Fibroblast of gingiva (primary cell): ENCODE results near the gene LSM7.

Experiments
- DNase-seq: peaks from one replicate; pipeline ENCODE4 v3.0.0-alpha.2; 2011; ENCODE audit warnings: low read depth

LSM7 gene

DNA sequence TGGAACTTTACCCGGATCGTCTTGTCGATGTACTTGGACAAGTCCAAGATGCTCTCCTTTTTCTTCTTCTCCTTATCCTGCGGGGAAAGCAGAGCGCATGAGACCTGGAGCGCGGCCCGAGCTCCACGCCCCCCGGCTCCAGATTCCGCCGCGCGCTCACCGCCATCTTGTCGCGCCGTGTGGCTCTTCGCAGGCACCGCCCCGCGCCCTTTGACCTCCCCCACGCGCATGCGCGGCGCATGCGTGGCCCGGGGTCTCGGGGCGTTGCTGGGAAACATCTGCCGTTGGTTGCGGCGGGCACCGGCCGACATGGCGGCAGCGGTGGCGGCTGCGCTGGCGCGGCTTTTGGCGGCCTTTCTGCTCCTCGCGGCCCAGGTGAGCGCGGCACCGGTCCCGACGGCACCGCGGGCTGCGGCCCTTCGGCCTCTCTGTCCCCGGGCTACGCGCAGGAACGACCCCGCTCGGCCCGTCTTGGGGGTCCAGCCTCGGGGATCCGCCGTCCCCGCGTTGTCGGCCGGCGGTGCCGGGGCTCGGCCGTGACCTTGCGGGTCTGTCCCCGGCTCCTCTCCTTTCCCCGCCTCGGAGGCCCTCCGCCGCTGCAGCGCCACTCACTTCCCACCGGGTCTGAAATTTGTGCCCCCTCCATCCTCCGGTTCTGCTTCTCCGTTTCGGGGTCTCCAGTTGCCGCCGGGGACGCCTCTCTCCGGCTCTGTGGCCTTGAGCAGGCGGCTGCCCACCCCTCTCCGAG lies at the start of gene LSM7, which contains the start of gene SPPL2B:
Gene LSM7 (minus strand): TSS at position 186 of the 748 bp plus-strand sequence. CDS start 20 bp downstream, at position 166.
Gene SPPL2B (plus strand): TSS at position 284 of the 748 bp plus-strand sequence. CDS start 26 bp downstream, at position 310.
- DNase-seq, result peak; percentile 83

DNA sequence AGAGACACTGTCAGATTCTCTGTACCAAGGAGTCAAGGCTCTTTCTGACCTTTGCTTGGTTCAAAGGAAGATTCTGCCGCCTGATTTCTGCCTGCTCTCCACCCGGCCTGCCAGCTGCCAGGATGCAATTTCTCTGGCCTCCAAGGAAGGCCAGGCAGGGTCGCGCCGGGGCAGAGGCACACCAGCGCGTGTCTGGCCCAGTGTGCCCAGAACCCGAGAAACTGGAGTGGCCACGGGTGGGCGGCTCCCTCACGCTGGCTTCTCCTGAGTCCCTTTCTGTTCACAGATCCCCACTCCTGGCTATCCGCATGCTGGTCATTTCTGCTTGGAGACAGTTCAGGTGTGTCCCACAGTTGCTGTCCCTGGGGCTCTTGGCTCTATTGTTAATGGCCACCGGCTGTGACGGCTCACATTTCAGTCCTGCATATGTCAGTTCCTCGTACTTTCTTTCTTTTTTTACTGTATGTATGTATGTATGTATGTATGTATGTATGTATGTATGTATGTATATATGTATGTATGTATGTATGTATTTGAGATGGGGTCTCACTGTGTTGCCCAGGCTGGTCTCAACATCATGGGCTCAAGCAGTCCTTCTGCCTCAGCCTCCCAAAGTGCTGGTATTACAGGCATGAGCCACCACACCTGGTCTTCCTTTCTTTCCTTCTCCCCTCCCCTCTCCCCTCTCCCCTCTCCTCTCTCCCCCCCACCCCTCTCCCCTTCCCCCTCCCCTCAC lies 48.6 kb upstream of the LSM7 start:
- DNase-seq, result no peak

DNA sequence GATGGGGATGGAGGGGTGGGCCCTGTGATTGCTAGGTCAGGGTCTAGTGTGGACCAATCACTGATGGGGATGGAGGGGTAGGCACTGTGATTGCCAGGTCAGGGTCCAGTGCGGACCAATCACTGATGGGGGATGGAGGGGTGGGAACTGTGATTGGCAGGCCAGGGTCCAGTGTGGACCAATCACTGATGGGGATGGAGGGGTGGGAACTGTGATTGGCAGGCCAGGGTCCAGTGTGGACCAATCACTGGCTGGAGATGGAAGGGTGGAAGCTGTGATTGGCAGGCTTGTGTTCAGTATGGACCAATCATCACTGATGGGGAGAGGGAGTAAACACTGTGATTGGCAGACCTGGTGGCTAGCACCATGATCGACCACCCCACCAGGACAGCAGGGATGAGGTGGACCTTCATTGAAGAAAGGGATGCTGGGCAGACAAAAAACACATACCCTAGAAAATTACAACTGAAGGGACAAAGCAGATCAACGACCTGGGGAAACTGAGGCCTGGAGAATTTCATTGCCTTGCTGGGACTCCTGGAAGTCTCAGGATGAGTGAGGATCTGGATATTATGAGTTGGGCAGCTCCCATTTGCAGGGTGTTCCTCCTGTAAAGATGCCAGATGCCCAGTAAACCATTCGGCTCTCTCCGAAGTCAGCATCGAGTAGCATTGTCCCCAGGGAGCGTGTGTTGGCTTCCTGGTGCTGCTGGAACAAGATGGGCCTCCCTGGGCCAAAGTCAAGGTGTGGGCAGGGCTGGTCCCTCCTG lies 47.2 kb upstream of the LSM7 start:
- no peak for DNase-seq

DNA sequence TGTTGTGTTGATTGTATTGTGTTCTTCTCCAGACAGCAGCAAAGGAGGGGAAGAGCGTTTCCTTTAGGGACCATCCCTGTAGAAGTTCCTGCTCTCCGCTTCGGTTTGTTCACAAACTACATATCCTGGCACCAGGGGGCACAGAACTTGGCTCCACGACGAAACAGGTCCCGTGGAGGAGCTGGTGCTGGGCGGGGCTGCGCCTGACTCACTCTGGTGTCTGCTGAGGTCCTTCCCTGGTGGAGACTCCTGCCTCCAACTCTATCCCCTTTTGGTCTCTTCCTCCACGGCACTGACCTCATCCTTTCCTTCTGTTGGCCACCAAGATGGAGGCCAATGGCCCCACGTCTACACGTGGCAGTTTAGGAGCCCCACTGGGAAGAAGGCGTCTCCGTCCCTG lies 46.4 kb upstream of the LSM7 start:
- DNase-seq, result no peak

DNA sequence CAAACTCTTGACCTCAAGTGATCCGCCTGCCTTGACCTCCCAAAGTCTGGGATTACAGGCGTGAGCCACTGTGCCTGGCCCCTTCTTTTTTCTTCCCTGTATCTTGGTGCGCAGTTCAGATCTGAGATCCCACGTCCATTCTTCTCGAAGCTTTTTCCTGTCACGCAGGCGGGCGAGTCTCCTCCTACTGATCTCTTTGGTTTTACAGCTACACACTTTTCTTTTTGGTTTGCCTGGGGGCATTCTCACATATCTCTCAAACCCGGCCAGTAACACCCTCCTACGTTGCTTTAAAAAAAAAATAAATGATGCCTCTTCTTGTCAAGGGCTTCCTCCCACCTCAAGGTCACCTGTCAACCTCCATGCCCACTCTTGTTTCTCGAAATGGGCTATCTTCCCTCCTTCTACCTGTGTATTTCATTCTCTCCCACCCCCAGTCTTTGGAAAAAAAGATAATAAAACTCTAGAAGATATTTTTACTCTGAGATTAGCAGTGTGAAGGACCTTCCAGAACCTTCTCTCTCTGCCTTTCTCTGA lies 43.8 kb upstream of the LSM7 start:
- no peak for DNase-seq

DNA sequence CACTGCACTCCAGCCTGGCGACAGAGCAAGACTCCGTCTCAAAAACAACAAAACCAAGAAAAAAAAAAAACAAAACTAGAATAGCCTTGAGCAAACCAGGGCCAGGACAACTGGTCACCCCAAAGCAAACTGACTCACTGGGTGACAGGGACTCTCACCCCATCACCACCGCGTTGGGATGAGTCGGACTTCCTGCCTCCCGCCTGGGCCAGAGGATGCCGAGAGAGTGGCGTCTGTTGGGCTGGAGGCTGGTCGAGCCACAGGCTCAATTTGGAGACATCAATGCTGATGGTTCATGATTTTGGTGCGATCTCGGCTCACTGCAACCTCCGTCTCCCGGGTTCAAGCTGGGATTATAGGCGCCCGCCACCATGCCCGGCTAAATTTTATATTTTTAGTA lies 43.3 kb upstream of the LSM7 start:
- no peak for DNase-seq

DNA sequence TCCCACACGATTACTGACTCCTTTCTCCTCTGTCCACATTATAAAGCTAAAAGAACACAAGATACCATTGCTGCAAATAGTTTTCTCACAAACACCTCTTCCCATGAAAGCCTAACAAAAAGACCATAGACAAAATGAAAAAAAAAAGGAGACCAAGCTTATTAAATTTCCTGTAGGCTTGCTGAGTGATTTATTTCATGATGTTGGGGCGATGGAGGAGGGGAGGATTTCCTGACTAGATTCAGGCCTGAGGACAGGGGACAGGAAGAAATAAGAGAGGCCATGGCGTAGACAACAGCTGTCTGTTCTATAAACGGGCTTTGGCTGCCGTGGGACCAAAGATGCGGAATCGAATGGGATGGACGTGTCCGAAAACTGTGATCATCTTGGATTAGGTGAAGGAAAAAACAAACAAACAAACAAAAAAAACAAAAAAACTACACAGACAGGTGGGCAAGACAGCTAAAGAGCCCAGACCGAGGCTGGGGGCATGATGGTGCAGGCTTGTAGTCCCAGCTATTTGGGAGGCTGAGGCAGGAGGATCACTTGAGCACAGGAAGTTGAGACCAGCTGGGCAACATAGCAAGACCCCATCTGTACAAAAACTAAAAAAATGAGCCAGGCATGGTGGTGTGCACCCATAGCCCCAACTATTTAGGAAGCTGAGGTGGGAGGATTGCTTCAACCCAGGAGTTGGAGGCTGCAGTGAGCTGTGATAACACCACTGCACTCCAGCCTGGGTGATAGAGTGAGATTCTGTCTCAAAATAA lies 37.0 kb upstream of the LSM7 start:
- DNase-seq, result no peak

DNA sequence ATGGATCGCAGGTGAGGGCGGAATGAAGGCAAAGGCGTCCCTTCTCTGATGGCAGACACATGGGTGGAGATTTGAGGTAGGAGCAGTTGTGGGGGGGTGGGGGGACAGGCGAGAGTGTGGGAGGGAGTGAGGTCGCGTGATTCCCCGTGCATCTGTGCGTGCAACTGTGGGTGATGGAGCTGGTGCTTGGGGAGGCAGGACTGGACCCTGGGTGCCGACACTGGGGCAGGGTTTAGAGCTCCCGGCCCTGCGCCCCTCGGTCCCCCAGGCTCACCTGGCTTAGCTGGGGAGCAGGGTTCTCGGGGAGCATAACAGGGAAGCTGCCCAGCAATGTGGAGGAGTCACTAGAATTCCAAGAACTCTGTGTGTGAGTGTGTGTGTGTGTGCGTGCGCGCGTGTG lies 35.0 kb upstream of the LSM7 start:
- DNase-seq, result no peak

DNA sequence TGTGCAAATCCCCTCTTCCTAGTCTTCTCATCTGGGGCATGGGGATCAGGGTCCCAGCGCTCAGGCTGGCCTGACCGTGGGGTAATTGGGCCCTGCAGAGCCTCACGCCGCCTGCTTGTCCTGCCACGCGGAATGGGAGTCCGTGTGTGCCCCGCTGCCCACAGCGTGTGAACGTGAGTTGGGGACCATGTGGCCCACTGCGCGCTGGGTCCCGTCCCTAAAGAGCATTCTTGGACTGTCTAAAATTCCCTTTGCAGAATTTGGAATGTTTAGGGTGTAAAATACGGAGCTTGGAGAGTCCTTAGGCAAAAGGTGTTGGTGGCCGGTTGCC lies 34.5 kb upstream of the LSM7 start:
- DNase-seq, result no peak

DNA sequence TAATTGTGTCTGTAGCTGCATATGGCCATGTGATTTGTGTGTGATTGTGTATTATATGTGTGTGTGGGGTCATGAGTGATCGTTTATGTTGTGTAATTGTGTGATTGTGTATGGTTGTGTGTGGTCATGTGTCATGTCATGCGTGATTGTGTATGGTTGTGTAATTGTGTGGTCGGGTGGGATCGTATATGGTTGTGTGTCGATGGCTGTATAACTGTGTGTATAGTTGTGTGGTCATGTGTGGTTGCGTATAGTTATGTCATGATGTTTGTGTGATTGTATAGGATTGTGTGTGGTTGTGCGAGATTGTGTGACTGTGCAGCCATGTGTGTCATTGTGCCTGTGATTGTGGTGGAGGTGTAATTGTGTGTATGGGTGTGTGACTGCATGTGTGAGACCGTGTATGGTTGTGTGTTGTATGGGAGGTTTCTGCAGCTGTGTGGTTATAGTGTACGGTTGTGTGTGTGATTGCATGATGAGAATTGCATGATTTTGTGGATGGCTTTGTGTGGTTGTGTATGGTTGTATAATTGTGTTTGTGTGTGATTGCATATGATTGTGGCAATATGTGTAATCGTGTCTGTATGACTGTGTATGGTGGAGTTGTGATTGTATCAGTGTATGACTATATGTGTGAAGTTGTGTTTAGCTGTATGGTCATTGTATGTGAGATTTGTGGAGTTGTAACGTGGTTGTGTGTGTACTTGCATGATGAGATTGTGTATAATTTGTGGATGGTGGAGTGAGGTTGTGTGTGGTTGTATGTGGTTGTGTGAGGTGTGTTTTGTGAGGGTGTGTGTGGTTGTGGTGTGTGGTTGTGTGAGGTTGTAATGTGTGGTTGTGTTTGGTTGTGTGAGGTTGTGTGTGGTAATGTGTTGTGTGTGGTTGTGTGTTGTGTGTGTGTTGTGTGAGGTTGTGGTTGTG lies 33.9 kb upstream of the LSM7 start:
- no peak for DNase-seq

DNA sequence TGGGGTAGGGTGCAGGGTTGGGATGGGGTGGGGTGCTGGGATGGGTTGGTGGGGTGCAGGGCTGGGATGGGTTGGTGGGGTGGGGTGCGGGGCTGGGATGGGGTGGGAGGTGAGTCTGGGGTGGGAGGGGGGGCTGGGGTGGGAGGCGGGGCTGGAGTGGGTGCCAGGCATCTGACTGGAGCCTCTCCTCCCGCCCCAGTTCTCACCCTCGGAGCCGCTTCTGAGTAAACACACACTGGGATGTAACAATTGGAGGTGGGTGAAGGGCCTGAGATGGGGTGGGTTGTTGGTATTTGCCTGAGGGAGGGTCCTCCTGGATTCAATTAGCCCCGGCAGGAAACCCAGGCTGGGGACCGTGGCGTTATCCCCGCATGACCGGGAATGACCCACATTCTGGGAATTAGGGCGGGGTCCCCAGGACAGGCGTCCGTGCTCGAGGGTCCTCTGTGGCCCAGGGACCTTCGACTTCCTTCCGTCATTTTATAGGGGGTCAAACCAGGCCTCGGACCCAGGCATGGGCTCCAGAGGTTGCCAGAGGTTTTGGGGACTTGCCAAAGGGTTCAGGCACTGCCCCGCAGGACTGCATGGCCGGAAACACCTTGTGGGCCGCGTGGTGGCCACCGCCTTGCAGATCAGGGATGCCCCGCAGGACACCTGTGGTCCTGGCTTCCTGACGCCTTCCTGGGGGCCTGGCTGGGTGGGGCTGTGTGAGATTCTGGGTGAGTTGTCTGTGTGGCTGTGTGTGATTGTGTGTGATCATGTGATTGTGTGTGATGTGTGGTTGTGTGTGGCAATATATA lies 33.1 kb upstream of the LSM7 start:
- no peak for DNase-seq

DNA sequence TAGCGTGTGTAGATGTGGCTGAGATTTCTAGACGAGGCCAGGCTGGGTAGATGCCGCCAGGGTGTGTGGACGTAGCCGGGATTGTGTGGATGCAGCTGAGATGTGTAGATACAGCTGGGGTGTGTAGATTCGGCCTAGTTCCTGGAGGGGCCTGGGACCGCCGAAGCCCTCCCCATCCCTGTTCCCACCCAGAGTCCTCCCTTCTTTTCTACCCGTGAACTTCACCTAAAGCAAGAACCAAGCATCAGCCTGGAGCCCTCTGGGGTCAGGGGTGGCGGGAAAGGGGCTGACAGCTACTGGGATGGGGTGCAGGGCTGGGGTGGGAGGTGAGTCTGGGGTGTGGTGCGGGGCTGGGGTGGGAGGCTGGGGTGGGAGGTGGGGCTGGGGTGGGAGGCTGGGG lies 32.4 kb upstream of the LSM7 start:
- no peak for DNase-seq

DNA sequence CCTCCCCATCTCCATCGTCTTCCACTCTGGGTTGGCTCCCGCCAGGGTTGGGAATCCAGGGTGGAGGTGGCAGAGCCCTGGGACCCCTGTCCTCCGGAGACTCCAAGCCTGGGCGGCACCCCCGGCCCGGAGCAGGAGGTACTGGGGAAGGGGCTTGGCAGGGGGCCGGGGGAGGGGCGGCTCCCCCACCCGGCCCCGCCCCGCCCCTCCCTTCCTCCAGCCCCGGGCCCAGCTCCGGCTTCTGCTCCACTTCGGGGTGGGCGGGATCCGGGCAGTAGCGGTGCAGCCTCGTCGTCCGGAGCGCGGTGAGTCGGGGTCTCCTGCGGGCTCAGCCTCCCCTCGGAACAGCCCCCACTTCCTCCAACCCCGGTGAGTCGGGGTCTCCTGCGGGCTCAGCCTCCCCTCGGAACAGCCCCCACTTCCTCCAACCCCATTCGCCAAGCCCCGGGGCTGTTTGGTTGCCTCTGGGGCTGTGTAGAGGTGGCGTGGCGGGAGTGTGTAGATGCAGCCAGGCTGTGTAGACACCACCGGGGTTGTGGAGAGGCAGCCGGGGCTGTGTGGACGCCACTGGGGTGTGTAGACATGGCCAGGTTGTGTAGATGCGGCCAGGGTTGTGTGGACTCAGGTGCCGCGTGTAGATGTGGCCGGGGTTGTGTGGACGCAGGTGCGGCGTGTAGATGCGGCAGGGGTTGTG lies 31.8 kb upstream of the LSM7 start, which contains the start of gene TMPRSS9:
Gene TMPRSS9 (plus strand): TSS at position 274 of the 694 bp plus-strand sequence. CDS start 29,521 bp downstream, outside the sequence.
- no peak for DNase-seq

DNA sequence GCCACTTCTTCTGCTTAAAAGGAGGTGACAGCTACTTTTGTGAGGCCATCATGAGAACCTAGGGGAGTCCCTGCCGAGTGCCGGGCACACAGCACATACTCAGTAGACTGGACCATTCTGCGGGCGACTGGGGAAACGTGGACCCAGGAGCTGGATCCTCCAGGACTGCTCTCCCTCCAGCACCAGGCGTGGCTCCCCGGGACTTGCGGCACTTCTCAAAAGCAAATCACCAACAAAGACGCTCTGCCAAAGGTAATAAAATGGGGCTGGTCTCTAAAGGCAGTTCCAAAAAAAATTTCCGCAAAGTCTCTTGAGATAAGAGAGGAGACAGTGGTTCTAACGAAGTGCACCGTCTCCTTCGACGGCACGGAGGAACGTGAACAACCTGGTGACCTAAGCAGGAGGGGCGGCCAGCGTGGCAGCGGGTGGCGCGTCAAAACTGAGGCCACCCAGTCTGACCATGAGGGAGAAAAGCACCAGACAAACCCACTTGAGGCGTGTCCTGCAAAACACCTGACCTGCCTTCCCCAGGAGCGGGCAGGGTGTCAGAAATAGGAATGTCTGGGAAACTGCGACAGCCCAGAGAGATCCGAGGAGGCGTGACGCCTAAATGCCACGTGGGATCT lies 30.3 kb upstream of the LSM7 start:
- DNase-seq, result no peak

DNA sequence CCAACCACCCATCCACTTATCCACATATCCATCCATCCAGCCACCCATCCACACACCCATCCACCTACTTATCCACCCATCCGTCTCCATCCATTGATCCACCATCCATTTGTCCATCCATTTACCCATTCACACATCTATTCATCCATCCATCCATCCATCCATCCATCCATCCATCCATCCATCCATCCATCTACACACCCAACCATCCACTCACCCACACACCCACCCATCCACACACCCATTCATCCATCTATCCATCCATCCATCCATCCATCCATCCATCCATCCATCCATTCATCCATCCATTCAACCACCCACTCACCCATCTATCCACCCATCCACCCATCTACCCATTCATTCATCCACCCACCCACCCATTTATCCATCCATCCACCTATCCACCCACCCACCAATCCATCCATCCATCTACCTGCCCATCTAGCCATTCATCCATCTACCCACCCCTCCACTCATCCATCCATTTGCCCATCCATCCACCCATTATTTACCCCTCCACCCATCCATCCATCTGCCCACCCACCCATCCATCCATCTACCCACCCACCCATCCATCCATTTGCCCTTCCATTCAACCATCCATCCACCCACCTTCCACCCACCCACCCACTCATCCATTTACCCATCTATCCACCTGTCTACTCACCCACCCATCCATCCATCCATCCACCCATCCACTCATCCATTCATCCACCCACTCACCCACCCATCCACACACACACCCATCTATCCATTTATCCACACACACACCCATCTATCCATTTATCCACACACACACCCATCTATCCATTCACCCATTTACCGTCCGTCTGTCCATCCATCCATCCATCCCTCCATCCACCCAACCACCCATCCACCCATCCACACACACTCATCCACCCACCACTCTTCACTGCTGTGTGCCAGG lies 29.2 kb upstream of the LSM7 start:
- no peak for DNase-seq

DNA sequence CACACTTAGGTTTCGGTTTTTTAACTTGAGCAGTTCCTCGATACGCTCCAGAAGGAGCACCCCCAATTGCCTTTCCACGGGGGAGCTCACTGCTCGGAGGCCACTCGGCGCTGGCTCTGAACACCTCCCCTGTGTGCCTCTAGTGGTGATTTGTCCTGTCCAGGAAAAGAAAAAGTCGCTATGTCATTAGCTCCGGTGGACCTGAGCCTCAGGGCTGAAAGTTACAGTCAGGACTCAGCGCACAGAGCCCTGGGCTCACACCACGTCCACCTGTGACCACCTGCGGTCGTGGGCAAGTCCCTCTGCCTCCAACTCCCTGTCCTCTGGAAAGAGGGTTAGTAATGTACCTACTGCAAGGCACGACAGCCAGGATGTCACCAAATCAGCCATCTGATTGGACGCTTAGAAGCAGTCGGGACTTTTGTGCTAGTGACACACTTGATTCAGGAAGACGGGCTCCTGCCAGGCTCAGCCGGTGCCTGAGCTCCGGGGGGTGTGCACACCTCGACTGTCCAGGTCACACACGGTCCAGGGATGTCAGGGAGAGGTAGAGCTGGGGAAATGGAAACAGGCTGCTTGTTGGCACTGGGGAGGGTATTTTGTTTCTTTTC lies 27.8 kb upstream of the LSM7 start:
- DNase-seq, result no peak
